Heart right ventricle (tissue), 16 donors: ENCODE data around the gene FEN1. TPM values are rescaled to one million over a fixed set of nuclear protein-coding genes. Genes with fewer than 3 reads are reported as not detected.

ENCODE experiments used
- ATAC-seq, 8 donors: fragments of 200-7000 bp; cut with Tn5 transposase; one replicate each; pipeline ENCODE4 v1.9.1; 2020; ENCODE audit warnings: mild to moderate bottlenecking in 8 of 8, moderate library complexity in 8 of 8, moderate number of reproducible peaks in 1 of 8
- DNase-seq, 2 donors: peaks; one replicate each; pipeline ENCODE4 v3.0.0-alpha.2; 2020
- H3K27ac ChIP-seq, 10 donors: fragments of 200-600 bp; sonication (generic) in 2 of 10; one replicate each; pipeline versions ENCODE4 v1.5.0 to v1.8.0; 2020 to 2022; ENCODE audit warnings: mild to moderate bottlenecking in 3 of 10
- H3K27me3 ChIP-seq, 7 donors: fragments of 200-600 bp; one replicate each; pipeline ENCODE4 v1.8.0; 2021 to 2022; ENCODE audit warnings: mild to moderate bottlenecking in 2 of 7
- H3K36me3 ChIP-seq, 9 donors: fragments of 200-600 bp; sonication (generic) in 1 of 9; one replicate each; pipeline versions ENCODE4 v1.5.0 to v1.8.0; 2020 to 2022; ENCODE audit warnings: mild to moderate bottlenecking in 2 of 9
- H3K4me1 ChIP-seq, 9 donors: fragments of 200-600 bp; sonication (generic) in 1 of 9; one replicate each; pipeline versions ENCODE4 v1.5.0 to v1.8.0; 2020 to 2022; ENCODE audit warnings: mild to moderate bottlenecking in 4 of 9
- H3K4me3 ChIP-seq, 10 donors: fragments of 200-600 bp; sonication (generic) in 2 of 10; one replicate each; pipeline versions ENCODE4 v1.5.0 to v1.8.0; 2020 to 2022; ENCODE audit warnings: mild to moderate bottlenecking in 7 of 10, moderate library complexity in 2 of 10
- H3K9me3 ChIP-seq, 11 donors: fragments of 200-600 bp in 10 of 11; sonication (generic) in 2 of 11; one replicate each; pipeline versions ENCODE4 v1.5.0 to v1.8.0; 2013 to 2022; ENCODE audit warnings: mild to moderate bottlenecking in 2 of 11, control low read depth in 1 of 11, moderate library complexity in 1 of 11
- WGBS, 2 donors: extraction: QIAGEN DNeasy Blood & Tissue Kit; methylation state at CpG; one replicate each; pipeline ENCODE4 v1.1.7; 2013; ENCODE audit warnings: inconsistent platforms in 1 of 2; 5-methylcytosine and 5-hydroxymethylcytosine counted together
- intact Hi-C, 10 donors: fragments of 100-400 bp; cut with DNase I; formaldehyde crosslinking; loops; one replicate each; pipeline versions ENCODE4 v1.11.1 to v1.14.2; 2022
- polyA plus RNA-seq, 2 donors: library from polyadenylated mRNA; stranded (reverse); fragments of 200-250 nt; gene quantifications; one replicate each; pipeline ENCODE4 v1.2.3, GENCODE V29; 2013
- total RNA-seq, 10 donors: library from RNA; stranded (reverse); fragmentation: NEBNext Ultra II Directional in 3 of 10; extraction: Animal tissue kit (Norgen Biotek cat#: 25700) in 3 of 10; gene quantifications; one replicate each; pipeline versions ENCODE4 v1.2.1 to v1.2.4, GENCODE V29; 2021 to 2023
- TF ChIP-seq, protein P1 (sequence below), 9 donors: fragments of 200-600 bp; sonication (generic) in 2 of 9; IDR thresholded peaks; one replicate each; pipeline versions ENCODE4 v1.5.0 to v1.8.0; 2021 to 2022; ENCODE audit warnings: antibody characterized with exemption in 9 of 9, mild to moderate bottlenecking in 5 of 9, moderate library complexity in 1 of 9
- donor health status: Arrhythmogenic right ventricular cardiomyopathy.
- donor health status: ischemic (EF 13 %, LVEDD 7.1; RV severe dilation, severe dysfunction).
- donor health status: healthy with polysubstance abuse.
- donor health status: DM: no; HTN: yes; CAD: no.
- donor health status: DM: no; HTN: no; CAD: no.
- donor health status: ischemic (EF 25% LVEDD 6.9; RV normal size, moderate dysfunction).
- donor health status: ischemic (EF 25% LVEDD 5.7; RV mildly dilated, moderate dysfunction).
- donor health status: healthy.
- donor health status: DM: yes; HTN: yes; CAD: no.
- donor health status: Ischemic cardiomyopathy.
- donor health status: ischemic (EF 35%, LVEDD 5.7; RV mildly dilated, moderate dysfunction).
- donor health status: nonischemic (EF 11% LVEDD 7.7; RV severe dilation, severe dysfunction).
- donor health status: DM: yes; HTN: yes; CAD: no.
- donor health status: PGD.
- donor health status: ischemic (EF 29% LVEDD 5.4; RV normal size, mild dysfunction).
- donor health status: nonischemic (EF 23%, LVEDD 6.1; RV moderate dilation, normal function).

Gene FEN1
- total and polyA plus RNA-seq, 12 donors: 2.1 to 8.8 (median 6.2) TPM

DNA sequence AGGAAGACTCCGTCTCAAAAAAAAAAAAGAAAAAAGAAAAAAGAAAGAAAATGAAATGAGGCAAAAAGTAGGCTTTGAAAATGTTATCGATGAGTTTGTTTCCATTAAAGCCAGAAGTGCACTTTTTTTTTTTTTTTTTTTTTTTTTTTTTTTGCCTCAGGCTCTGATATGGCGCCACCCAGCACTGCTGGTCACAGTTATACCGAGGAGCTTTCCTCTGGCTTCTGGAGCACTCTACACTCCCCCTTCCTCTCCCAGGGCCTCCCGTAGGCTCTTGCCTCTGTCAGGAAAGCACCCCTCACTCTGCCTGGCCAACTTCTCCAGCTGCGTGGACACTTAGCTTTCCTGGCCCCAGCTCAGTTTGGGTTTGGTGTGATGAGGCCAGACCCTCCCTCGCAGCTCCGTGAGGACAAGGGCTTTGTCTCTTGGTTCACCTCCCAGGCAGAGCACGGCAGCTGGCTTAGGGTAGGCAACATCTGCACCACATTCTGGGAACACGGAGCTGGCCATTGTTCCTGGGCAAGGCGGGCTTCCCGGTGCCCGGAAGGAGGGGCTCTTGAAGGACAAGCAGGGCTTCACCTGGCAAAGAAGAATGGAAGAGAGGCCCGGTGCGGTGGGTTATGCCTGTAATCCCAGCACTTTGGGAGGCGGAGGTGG, 52.3 kb downstream of the FEN1 start:
- Histone ChIP-seq H3K9me3 (no peaks in the 10 kb centered on the region), H3K27me3 (no peaks in the 10 kb centered on the region), H3K4me3 (no peak overlapping the region), H3K4me1 (peaks cover 0 to 16% (median 5%) of the 10 kb centered on the region in 9 donors), H3K27ac (no peak overlapping the region), H3K36me3 (peaks cover 0 to 88% (median 27%) of the 10 kb centered on the region in 9 donors)
- TF ChIP-seq, protein P1, sequence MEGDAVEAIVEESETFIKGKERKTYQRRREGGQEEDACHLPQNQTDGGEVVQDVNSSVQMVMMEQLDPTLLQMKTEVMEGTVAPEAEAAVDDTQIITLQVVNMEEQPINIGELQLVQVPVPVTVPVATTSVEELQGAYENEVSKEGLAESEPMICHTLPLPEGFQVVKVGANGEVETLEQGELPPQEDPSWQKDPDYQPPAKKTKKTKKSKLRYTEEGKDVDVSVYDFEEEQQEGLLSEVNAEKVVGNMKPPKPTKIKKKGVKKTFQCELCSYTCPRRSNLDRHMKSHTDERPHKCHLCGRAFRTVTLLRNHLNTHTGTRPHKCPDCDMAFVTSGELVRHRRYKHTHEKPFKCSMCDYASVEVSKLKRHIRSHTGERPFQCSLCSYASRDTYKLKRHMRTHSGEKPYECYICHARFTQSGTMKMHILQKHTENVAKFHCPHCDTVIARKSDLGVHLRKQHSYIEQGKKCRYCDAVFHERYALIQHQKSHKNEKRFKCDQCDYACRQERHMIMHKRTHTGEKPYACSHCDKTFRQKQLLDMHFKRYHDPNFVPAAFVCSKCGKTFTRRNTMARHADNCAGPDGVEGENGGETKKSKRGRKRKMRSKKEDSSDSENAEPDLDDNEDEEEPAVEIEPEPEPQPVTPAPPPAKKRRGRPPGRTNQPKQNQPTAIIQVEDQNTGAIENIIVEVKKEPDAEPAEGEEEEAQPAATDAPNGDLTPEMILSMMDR (IDR thresholded peaks at IDR 0.05): no peak
- intact Hi-C loops: no loop called here
- DNase-seq (no peak), ATAC-seq (peak in 1 of 8 donors; percentile 10)
- WGBS, 2 donors: 80 to 84% methylated on average over 16 of the region's 16 CpGs

DNA sequence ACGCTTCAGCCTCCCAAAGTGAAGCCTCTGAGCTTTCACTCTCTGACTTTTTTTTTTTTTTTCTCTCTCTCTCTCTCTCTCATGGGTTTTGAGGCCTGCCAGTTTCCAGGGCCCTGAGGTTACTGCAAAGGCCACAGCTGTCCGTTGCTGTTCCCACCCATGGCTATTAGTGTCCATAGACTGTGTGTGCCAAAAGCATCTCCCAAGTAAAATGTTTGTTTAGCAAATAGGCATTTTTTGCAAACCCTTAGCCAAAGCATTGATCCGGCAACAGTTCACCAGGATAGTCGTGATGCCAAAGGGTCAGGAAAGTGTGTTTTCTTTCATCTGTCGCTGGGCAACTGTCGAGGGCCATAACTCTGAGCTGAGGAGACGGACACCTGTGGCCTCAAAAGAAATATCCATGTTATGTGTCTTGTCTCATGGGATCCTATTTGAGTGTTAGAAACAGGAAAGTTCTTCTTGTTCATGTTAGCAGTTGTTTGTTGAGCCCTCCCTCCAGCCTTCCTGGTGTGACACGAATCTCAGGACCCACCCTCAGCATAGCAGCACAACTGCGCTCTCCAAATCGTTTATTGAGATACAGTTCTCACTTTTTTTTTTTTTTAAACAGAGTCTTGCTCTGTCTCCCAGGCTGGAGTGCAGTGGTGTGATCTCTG, 53.8 kb downstream of the FEN1 start:
- Histone ChIP-seq H3K4me1 (peaks cover 5 to 27% (median 13%) of the 10 kb centered on the region in 9 donors), H3K27me3 (no peaks in the 10 kb centered on the region), H3K27ac (no peak overlapping the region), H3K36me3 (peaks cover 0 to 78% (median 22%) of the 10 kb centered on the region in 9 donors), H3K4me3 (no peak overlapping the region), H3K9me3 (no peaks in the 10 kb centered on the region)
- TF ChIP-seq, protein P1 (IDR thresholded peaks at IDR 0.05): no peak
- DNase-seq (no peak), ATAC-seq (no peak)
- 85 to 87% methylated on average over 10 of the region's 10 CpGs for WGBS, 2 donors
- intact Hi-C loops: no loop called here

Other genes starting within 250 kb of the FEN1 start
- gene SYT7, start 211.8 kb upstream of the FEN1 start, total RNA-seq: 10 to 100 TPM; 11.5 to 26.1 (median 18.7) TPM
- 10 to 100 TPM; 17.1 to 19.4 TPM for gene SYT7, start 211.8 kb upstream of the FEN1 start, polyA plus RNA-seq
- gene DAGLA, start 112.5 kb upstream of the FEN1 start, total RNA-seq: 1 to 10 TPM; 1.8 to 5.0 (median 3.4) TPM
- 1 to 10 TPM; 1.5 to 1.7 TPM for gene DAGLA, start 112.5 kb upstream of the FEN1 start, polyA plus RNA-seq
- 1 to 10 TPM in 1 of 10 donors, under 1 TPM in 9; 0.13 to 1.2 (median 0.26) TPM for gene MYRF, start 40.3 kb upstream of the FEN1 start, total RNA-seq
- gene MYRF, start 40.3 kb upstream of the FEN1 start, polyA plus RNA-seq: under 1 TPM; 0.16 to 0.37 TPM
- 100 to 1,000 TPM in 9 of 10 donors, 10 to 100 TPM in 1; 98.9 to 142 (median 109) TPM for gene TMEM258, start 312 bp upstream of the FEN1 start, total RNA-seq
- gene TMEM258, start 312 bp upstream of the FEN1 start, polyA plus RNA-seq: 100 to 1,000 TPM in 1 of 2 donors, 10 to 100 TPM in 1; 80.7 to 273 TPM
- gene FADS1, start 24.1 kb downstream of the FEN1 start, total RNA-seq: 10 to 100 TPM; 16.4 to 37.4 (median 25.4) TPM
- gene FADS1, start 24.1 kb downstream of the FEN1 start, polyA plus RNA-seq: 10 to 100 TPM; 13.8 to 35.2 TPM
- gene FADS2, start 35.4 kb downstream of the FEN1 start, total RNA-seq: 10 to 100 TPM; 15.1 to 37.0 (median 23.5) TPM
- gene FADS2, start 35.4 kb downstream of the FEN1 start, polyA plus RNA-seq: 10 to 100 TPM; 12.2 to 31.6 TPM
- gene FADS3, start 98.6 kb downstream of the FEN1 start, total RNA-seq: 100 to 1,000 TPM in 1 of 10 donors, 10 to 100 TPM in 9; 54.9 to 119 (median 71.1) TPM
- gene FADS3, start 98.6 kb downstream of the FEN1 start, polyA plus RNA-seq: 100 to 1,000 TPM; 119 to 217 TPM
- 10 to 100 TPM in 3 of 10 donors, 1 to 10 TPM in 7; 3.7 to 11.1 (median 6.6) TPM for gene RAB3IL1, start 124.7 kb downstream of the FEN1 start, total RNA-seq
- gene RAB3IL1, start 124.7 kb downstream of the FEN1 start, polyA plus RNA-seq: 1 to 10 TPM; 8.2 to 9.7 TPM
- gene BEST1, start 157.4 kb downstream of the FEN1 start, total RNA-seq: 1 to 10 TPM in 5 of 10 donors, under 1 TPM in 5; 0.39 to 1.8 (median 1.2) TPM
- gene BEST1, start 157.4 kb downstream of the FEN1 start, polyA plus RNA-seq: 1 to 10 TPM; 3.3 to 4.9 TPM
- 1,000 to 10,000 TPM; 2,008 to 4,360 (median 2,962) TPM for gene FTH1, start 174.7 kb downstream of the FEN1 start, total RNA-seq
- gene FTH1, start 174.7 kb downstream of the FEN1 start, polyA plus RNA-seq: 1,000 to 10,000 TPM; 1,346 to 5,199 TPM